Activated T-cell treated with anti-CD3 and anti-CD28 coated beads, Interleukin-2, amount 50 U/mL, for 72 hours (primary cell): ENCODE measurements around the gene GIPR. TPM values are rescaled to one million over a fixed set of nuclear protein-coding genes. Genes with fewer than 3 reads are reported as not detected.
"Not testable (repeated sequence)": the region's sequence is repeated elsewhere in the genome, so short reads cannot be mapped to it uniquely, and the experiment has no call there.

ENCODE experiments used
- ATAC-seq, 2 donors: fragments of 150-1000 bp; cut with Tn5 transposase; replicated peaks in 1 of 2; 2 replicates each; pipeline ENCODE4 v1.10.0; 2021; ENCODE audit warnings: moderate library complexity in 2 of 2, mild to moderate bottlenecking in 1 of 2
- DNase-seq, 2 donors: peaks; one replicate each; pipeline ENCODE4 v3.0.0; 2021 to 2022; ENCODE audit warnings: mixed read lengths in 1 of 2
- H3K27ac Mint-ChIP-seq: one replicate; pipeline ENCODE4 v1.8.0; 2022; ENCODE audit warnings: mild to moderate bottlenecking, moderate library complexity, mixed read lengths
- H3K27me3 Mint-ChIP-seq: one replicate; pipeline ENCODE4 v1.8.0; 2022; ENCODE audit warnings: low read depth, mixed read lengths
- H3K36me3 Mint-ChIP-seq, 2 donors: one replicate each; pipeline ENCODE4 v1.8.0; 2022; ENCODE audit warnings: mixed read lengths in 2 of 2, mild to moderate bottlenecking in 1 of 2; ENCODE audit not compliant: insufficient read depth in 2 of 2
- H3K4me1 Mint-ChIP-seq: one replicate; pipeline ENCODE4 v1.8.0; 2022; ENCODE audit warnings: low read depth, mixed read lengths
- H3K4me3 Mint-ChIP-seq, 2 donors: one replicate each; pipeline ENCODE4 v1.8.0; 2022; ENCODE audit warnings: mild to moderate bottlenecking in 2 of 2, mixed read lengths in 2 of 2, moderate library complexity in 2 of 2
- H3K9me3 Mint-ChIP-seq, 2 donors: one replicate each; pipeline ENCODE4 v1.8.0; 2022; ENCODE audit warnings: mixed read lengths in 2 of 2
- total RNA-seq, 2 donors: library from RNA; stranded (reverse); gene quantifications; one replicate each; pipeline ENCODE4 v1.2.3, GENCODE V29; 2022

The GIPR gene, protein sequence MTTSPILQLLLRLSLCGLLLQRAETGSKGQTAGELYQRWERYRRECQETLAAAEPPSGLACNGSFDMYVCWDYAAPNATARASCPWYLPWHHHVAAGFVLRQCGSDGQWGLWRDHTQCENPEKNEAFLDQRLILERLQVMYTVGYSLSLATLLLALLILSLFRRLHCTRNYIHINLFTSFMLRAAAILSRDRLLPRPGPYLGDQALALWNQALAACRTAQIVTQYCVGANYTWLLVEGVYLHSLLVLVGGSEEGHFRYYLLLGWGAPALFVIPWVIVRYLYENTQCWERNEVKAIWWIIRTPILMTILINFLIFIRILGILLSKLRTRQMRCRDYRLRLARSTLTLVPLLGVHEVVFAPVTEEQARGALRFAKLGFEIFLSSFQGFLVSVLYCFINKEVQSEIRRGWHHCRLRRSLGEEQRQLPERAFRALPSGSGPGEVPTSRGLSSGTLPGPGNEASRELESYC
- 10 to 100 TPM in 1 of 2 donors, 1 to 10 TPM in 1; 5.9 to 11.0 TPM for total RNA-seq

DNA sequence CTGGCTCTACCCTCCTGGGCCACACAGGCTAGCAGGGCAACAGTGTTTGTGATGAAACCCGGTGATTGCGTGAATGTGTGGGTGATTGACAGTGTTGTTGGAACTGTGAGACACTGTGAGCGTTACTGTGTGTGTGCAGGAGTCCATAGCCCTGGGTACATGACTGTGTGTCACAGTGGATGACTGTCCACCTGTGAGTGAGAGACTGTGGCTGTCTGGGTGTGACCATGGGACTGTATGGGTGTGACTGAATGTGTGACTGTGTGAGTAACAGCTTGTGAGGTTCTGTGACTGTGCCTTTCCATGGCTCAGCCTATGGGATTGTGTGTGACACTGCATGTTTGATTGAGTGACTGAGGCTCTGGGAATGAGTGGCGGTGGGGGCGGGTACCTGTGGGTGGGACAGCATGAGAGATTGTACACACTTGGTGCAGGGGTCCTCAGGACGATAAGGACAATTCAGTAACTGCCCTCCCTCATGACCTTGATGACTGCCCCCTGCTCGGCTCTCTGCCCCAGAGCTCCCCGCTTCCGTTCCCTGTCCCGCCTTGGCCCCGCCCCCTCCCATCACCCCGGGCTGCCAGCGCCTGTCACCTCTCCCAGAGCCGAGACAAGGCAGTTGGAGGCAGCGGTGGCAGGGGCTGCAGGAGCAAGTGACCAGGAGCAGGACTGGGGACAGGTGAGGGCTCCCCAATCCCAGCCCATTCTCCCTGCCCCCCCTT, at the start of gene GIPR:
Gene GIPR, plus strand, starts transcription at position 602 of the 722 bp plus-strand sequence. CDS start 1,300 bp downstream, outside the sequence.
- Mint-ChIP-seq H3K27ac (peak within 1 kb of the TSS; percentile 21), H3K27me3 (peaks cover 22% of the 10 kb centered on the region), H3K4me1 (peaks cover 47% of the 10 kb centered on the region), H3K9me3 (no peaks in the 10 kb centered on the region), H3K36me3 (peaks cover 3 to 4% of the 10 kb centered on the region in 2 donors), H3K4me3 (peak within 1 kb of the TSS; percentile 89 to 91)
- peak; percentile 93 to 95 for ATAC-seq
- peak; percentile 78 to 81 for DNase-seq

DNA sequence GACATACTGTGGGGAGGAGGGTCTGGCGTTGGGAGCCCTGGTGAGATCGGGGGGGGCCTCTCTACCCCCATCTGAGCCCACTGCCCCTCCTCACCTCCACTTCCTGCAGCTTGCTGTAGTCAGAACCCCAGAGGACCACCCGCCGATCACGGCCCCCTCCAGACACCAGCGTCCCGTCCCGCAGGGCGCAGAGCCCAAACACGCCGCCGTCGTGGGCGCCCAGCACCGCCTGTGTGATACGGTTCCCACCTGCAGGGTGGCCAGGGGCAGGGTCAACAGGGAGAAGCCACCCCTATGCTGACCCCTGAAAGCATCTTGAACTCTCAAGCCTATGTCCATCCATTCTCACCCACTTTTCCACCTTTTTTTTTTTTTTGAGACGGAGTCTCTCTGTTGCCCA, 46.6 kb upstream of the GIPR start:
- H3K4me1 Mint-ChIP-seq: peaks cover 8% of the 10 kb centered on the region
- no peak for DNase-seq
- H3K4me3 Mint-ChIP-seq: no peak overlapping the region
- peaks cover 10 to 36% of the 10 kb centered on the region in 2 donors for H3K36me3 Mint-ChIP-seq
- ATAC-seq: no peak
- H3K27me3 Mint-ChIP-seq: no peaks in the 10 kb centered on the region
- no peaks in the 10 kb centered on the region for H3K9me3 Mint-ChIP-seq
- H3K27ac Mint-ChIP-seq: no peak overlapping the region

DNA sequence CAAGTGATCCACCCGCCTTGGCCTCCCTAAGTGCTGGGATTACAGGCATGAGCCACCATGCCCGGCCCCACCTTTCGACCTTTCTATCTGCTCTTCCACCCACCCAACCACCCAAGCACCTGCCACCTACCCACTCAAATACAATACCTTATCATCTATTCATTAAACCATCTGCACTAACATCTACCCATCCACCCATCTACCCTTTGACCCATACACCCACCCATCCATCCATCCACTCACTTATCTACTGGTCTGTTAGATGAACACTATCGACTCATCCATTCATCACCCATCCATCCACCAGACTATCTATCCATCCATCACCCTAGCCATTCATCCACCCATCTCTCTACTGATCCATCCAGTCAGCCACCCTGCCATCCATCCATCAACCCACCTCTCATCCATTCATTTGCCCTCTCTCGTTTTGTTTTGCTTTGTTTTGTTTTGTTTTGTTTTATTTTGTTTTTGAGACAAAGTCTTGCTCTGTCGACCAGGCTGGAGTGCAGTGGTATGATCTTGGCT, 46.0 kb upstream of the GIPR start:
- no peak for DNase-seq
- ATAC-seq: no peak
- H3K27ac Mint-ChIP-seq: no peak overlapping the region
- H3K9me3 Mint-ChIP-seq: no peaks in the 10 kb centered on the region
- no peaks in the 10 kb centered on the region for H3K27me3 Mint-ChIP-seq
- H3K4me1 Mint-ChIP-seq: peaks cover 8% of the 10 kb centered on the region
- peaks cover 10 to 36% of the 10 kb centered on the region in 2 donors for H3K36me3 Mint-ChIP-seq
- H3K4me3 Mint-ChIP-seq: no peak overlapping the region

DNA sequence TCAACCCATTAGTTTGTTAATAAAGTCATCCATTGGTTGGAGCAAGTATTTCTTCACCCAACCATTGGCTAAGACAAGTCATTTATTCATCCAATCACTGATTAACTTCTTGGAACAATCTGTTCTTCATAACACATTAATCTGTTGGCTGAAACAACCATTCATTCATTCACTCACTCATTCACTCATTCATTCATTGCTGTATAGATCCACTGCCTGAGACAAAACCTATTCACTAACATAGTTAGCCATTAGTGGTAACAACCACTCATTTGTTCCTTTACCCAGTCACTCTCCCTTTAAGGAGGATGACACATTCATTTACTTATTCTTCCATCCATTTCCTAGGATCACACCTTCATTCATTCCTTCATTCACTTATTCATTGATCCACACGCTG, 44.0 kb upstream of the GIPR start:
- ATAC-seq: no peak
- H3K4me3 Mint-ChIP-seq: no peak overlapping the region
- no peak overlapping the region for H3K27ac Mint-ChIP-seq
- no peaks in the 10 kb centered on the region for H3K27me3 Mint-ChIP-seq
- H3K4me1 Mint-ChIP-seq: peaks cover 8% of the 10 kb centered on the region
- no peaks in the 10 kb centered on the region for H3K9me3 Mint-ChIP-seq
- H3K36me3 Mint-ChIP-seq: peaks cover 10 to 38% of the 10 kb centered on the region in 2 donors
- no peak for DNase-seq

DNA sequence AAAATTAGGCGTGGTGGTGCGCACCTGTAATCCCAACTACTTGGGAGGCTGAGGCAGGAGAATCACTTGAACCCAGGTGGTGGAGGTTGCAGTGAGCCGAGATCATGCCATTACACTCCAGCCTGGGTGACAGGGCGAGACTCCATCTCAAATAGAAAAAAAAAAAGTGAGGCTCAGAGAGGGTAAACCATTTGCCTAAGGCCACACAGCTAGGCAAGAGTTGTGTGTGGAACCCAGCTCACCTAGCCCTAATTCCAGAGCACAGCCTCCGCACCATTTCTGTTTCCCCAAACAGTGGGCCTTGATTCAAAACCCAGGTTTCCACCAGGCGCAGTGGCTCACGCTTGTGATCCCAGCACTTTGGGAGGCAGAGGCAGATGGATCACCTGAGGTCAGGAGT, 39.8 kb upstream of the GIPR start:
- DNase-seq, H3K27ac Mint-ChIP-seq, H3K9me3 Mint-ChIP-seq, H3K27me3 Mint-ChIP-seq, ATAC-seq, H3K4me3 Mint-ChIP-seq: not testable (repeated sequence)
- peaks cover 31% of the 10 kb centered on the region for H3K4me1 Mint-ChIP-seq
- H3K36me3 Mint-ChIP-seq: peaks cover 15 to 39% of the 10 kb centered on the region in 2 donors

DNA sequence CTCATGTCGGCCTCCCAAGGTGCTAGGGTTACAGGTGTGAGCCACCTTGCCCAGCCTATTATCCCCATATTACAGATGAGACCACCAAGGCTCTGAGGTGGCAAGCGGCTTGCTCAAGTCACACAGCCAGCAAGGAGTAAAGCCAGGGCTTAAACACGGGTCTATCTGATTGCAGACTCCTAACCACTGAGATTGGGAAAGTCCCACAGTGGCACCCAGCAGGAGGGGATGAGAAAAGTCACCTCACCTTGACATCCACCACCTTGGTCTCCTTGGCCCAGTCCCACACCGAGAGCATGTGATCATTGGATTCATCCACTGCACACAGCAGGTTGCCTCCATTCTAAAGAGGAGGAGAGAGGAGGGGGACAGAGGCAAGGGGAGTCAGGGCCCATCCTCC, 38.3 kb upstream of the GIPR start:
- DNase-seq (no peak), ATAC-seq (no peak)
- Mint-ChIP-seq H3K9me3 (no peaks in the 10 kb centered on the region), H3K4me3 (peak overlapping the region; percentile 53 to 61), H3K27ac (peak overlapping the region; percentile 51), H3K4me1 (peaks cover 31% of the 10 kb centered on the region), H3K36me3 (peaks cover 10 to 32% of the 10 kb centered on the region in 2 donors), H3K27me3 (no peaks in the 10 kb centered on the region)

DNA sequence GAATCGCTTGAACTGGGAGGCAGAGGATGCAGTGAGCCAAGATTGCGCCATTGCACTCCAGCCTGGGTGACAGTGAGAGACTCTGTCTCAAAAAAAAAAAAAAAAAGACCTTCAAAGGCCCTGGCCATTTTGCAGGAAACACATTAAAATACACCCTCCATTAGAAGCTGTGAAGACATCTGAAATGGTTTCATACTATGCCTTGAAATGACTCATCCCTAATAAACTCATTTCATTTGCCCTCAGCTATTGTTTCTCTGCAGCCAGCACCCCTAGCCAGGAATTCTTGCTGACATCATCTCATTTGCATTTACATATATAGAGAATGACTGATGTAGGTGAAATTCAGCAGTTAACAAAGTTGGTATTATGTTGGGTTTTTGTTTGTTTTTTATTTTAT, 37.6 kb upstream of the GIPR start:
- peaks cover 10 to 30% of the 10 kb centered on the region in 2 donors for H3K36me3 Mint-ChIP-seq

DNA sequence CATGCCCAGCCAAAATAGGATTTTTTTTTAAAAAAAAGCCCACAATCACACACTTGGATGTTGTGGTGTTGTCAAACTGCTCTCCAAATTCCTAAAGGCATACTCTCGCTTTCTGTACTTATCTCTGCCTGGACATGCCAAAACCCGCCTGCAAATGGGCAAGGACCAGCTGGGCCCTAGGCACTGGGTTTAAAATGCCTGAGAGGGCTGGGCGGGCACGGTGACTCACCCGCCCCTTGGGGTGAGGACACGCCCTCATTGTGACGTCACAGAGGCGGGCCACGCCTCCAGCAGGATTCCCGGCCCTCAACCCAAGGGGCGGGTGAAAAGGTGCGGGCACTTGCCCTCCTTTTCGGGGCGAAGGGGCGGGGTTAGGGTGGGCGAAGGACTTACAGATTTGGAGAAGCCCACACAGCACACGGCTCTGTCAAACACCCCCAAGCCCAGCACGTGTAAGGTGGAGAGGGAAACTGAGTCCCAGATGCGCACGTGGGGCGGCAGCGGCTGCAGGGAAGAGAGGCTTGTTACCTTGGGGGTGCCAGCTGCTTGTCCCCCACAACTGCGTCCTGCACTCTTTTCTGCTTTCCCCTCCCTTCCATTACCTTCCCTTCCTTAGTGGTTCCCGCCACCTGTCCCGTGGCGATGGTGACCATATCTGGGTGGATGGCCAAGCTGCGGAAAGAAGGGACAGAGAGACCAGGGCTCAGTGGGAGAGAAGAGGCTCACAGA, 35.4 kb upstream of the GIPR start:
- H3K4me3 Mint-ChIP-seq: peak overlapping the region; percentile 24 to 50
- H3K27me3 Mint-ChIP-seq: no peaks in the 10 kb centered on the region
- peaks cover 10 to 23% of the 10 kb centered on the region in 2 donors for H3K36me3 Mint-ChIP-seq
- peak overlapping the region; percentile 83 for H3K27ac Mint-ChIP-seq
- no peaks in the 10 kb centered on the region for H3K9me3 Mint-ChIP-seq
- peaks cover 23% of the 10 kb centered on the region for H3K4me1 Mint-ChIP-seq
- peak; percentile 57 to 60 for ATAC-seq
- DNase-seq: peak; percentile 41 to 67

More for the DNA sequence above, 37.6 kb upstream of the GIPR start:
- ATAC-seq: peak; percentile 84 to 91
- DNase-seq: peak in 1 of 2 donors; percentile 32
- Mint-ChIP-seq H3K9me3 (no peaks in the 10 kb centered on the region), H3K4me1 (peaks cover 29% of the 10 kb centered on the region), H3K27me3 (no peaks in the 10 kb centered on the region), H3K4me3 (peak overlapping the region; percentile 27 to 28), H3K27ac (peak overlapping the region; percentile 10)

DNA sequence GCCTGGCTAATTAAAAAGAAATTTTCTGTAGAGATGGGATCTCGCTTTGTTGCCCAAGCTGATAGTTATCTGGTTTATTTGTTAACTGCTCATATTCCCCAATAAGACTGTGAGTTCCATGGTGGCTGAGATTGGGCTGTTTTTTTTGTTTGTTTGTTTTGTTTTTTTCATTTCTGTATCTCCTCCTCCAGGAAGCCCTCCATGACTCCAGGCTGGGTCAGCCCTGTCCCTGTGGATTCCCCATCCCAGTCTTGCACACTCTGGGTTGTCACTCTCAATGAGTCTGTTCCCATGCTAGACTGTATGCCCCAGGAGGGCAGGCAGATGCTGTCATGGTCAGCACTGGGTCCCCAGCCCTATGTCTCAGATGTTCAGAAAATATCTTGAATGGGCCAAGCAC, 31.7 kb upstream of the GIPR start:
- H3K4me1 Mint-ChIP-seq: peaks cover 32% of the 10 kb centered on the region
- H3K9me3 Mint-ChIP-seq: peaks cover 0 to 3% of the 10 kb centered on the region in 2 donors
- H3K36me3 Mint-ChIP-seq: peaks cover 15 to 20% of the 10 kb centered on the region in 2 donors
- no peak overlapping the region for H3K4me3 Mint-ChIP-seq
- DNase-seq (no peak), ATAC-seq (no peak)
- no peaks in the 10 kb centered on the region for H3K27me3 Mint-ChIP-seq
- no peak overlapping the region for H3K27ac Mint-ChIP-seq

DNA sequence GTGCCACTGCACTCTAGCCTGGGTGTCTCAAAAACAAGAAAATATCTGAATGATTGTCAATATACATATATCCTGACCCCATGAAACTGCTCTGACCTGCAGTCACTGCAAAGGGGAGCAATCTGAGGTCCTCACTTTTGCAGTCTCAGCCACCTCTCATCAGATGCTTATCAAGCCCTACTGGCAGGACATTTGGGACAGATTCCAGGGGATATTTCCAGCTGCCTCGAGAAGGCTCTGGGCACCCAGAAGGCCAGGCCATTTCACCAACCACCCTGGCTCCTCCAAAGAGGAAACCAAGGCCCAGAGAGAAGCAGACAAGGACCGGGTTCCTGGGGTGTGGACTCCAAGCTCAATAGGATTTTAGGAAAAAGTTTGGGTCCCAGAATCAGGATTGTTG, 31.1 kb upstream of the GIPR start:
- Mint-ChIP-seq H3K4me1 (peaks cover 36% of the 10 kb centered on the region), H3K36me3 (peaks cover 17 to 21% of the 10 kb centered on the region in 2 donors), H3K27me3 (no peaks in the 10 kb centered on the region), H3K27ac (no peak overlapping the region), H3K4me3 (no peak overlapping the region), H3K9me3 (peaks cover 0 to 3% of the 10 kb centered on the region in 2 donors)
- ATAC-seq (no peak), DNase-seq (no peak)

DNA sequence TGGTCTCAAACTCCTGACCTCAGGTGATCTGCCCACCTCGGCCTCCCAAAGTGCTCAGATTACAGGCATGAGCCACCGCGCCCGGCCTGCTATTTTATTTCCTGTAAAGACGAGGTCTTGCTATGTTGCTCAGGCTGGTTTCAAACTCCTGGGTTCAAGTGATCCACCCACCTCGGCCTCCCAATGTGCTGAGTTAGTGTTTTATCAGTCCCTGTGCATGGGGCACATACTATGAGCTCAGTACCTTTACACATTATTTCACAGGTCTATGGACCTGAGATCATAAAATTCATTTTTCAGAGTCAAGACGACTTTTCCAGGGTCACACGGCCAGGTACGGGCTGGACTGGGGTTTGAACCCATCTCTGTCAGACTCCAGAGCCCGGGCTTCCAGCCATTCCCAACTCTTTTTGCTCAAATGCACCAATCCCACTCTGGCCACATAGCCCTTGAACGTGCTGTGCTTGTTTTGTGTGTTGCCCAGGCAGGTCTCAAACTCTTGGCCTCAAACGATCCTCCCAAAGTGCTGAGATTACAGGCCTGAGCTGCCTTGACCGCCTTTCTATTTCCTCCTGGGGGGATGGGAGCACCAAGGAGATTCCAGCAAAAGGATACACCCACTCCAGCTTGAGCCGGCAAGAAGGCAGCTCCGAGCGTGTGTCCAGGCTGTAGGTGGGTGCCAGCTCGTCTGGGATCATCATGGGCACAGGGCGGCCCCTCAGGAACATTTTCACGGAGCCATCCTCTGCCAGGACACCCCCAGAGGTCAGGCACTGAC, 29.9 kb upstream of the GIPR start:
- H3K27ac Mint-ChIP-seq: no peak overlapping the region
- ATAC-seq (no peak), DNase-seq (no peak)
- peaks cover 14 to 21% of the 10 kb centered on the region in 2 donors for H3K36me3 Mint-ChIP-seq
- no peaks in the 10 kb centered on the region for H3K27me3 Mint-ChIP-seq
- peaks cover 38% of the 10 kb centered on the region for H3K4me1 Mint-ChIP-seq
- H3K9me3 Mint-ChIP-seq: peaks cover 0 to 3% of the 10 kb centered on the region in 2 donors
- peak overlapping the region; percentile 84 to 89 for H3K4me3 Mint-ChIP-seq
